B cell (primary cell): ENCODE data around the gene GTF3C5. TPM values are rescaled to one million over a fixed set of nuclear protein-coding genes. Genes with fewer than 3 reads are reported as not detected.

ENCODE experiments used
- ATAC-seq: fragments of 200-7000 bp; cut with Tn5 transposase; one replicate; pipeline ENCODE4 v1.10.0; 2021; ENCODE audit warnings: low read depth, mild to moderate bottlenecking, moderate number of reproducible peaks, moderate library complexity
- CTCF ChIA-PET: fragments of 350-600 bp; sonication (Branson Sonifier 250); formaldehyde crosslinking; loops from one replicate; lab custom pipeline; 2021; ENCODE audit warnings: antibody characterized with exemption, inconsistent platforms; lab: Charles Lee
- POLR2A ChIA-PET: fragments of 350-600 bp; sonication (Branson Sonifier 250); formaldehyde crosslinking; loops from one replicate; lab custom pipeline; 2021; ENCODE audit warnings: antibody characterized with exemption; lab: Charles Lee
- DNase-seq: peaks from one replicate; pipeline ENCODE4 v3.0.0; 2013
- H2AFZ ChIP-seq: 2 replicates; pipeline ENCODE4 v1.6.1; 2012; ENCODE audit warnings: mild to moderate bottlenecking, low read depth, low read length; ENCODE audit not compliant: insufficient read depth, poor library complexity, severe bottlenecking
- H3K27ac ChIP-seq, 2 donors: 1 replicate in 1 of 2; 2 replicates in 1 of 2; pipeline ENCODE4 v1.5.1; 2012 to 2013; ENCODE audit warnings: low read length in 2 of 2, mild to moderate bottlenecking in 2 of 2, moderate library complexity in 1 of 2
- H3K27me3 ChIP-seq, 4 experiments: fragments of 200-600 bp in 1 of 4; sonication (generic) in 1 of 4; replicated peaks in 1 of 4; 1 replicate in 2 of 4; 2 replicates in 2 of 4; pipeline versions ENCODE4 v1.6.1 to v1.7.0; 2013 to 2016; ENCODE audit warnings: low read length in 3 of 4, mild to moderate bottlenecking in 2 of 4, mixed read lengths in 1 of 4, moderate library complexity in 1 of 4; ENCODE audit not compliant: insufficient read depth in 4 of 4, control insufficient read depth in 3 of 4; ENCODE audit errors: control extremely low read depth in 1 of 4
- H3K36me3 ChIP-seq, 2 experiments: replicated peaks in 1 of 2; 1 replicate in 1 of 2; 2 replicates in 1 of 2; pipeline versions ENCODE4 v1.6.1 to v1.7.1; 2013; ENCODE audit warnings: low read length in 1 of 2; ENCODE audit not compliant: insufficient read depth in 2 of 2, control insufficient read depth in 1 of 2; ENCODE audit errors: control extremely low read depth in 1 of 2, extremely low read depth in 1 of 2
- H3K4me1 ChIP-seq, 2 donors: fragments of 200-600 bp in 1 of 2; sonication (generic) in 1 of 2; 1 replicate in 1 of 2; 2 replicates in 1 of 2; pipeline versions ENCODE4 v1.5.1 to v1.6.1; 2013 to 2017; ENCODE audit warnings: low read length in 2 of 2; ENCODE audit not compliant: control insufficient read depth in 2 of 2, insufficient read depth in 2 of 2
- H3K4me2 ChIP-seq: replicated peaks from 2 replicates; pipeline ENCODE3; 2012; ENCODE audit warnings: mild to moderate bottlenecking, low read depth, low read length; ENCODE audit not compliant: poor library complexity, severe bottlenecking
- H3K4me3 ChIP-seq, 5 experiments: fragments of 200-600 bp in 1 of 5; sonication (generic) in 1 of 5; 1 replicate in 3 of 5; 2 replicates in 2 of 5; pipeline versions ENCODE4 v1.5.1 to v1.7.0; 2011 to 2016; ENCODE audit warnings: low read length in 4 of 5, mild to moderate bottlenecking in 4 of 5, low read depth in 2 of 5, control low read depth in 1 of 5, moderate library complexity in 1 of 5; ENCODE audit not compliant: insufficient read depth in 1 of 5; ENCODE audit errors: control extremely low read depth in 1 of 5, extremely low read depth in 1 of 5
- H3K79me2 ChIP-seq: fragments of 200-600 bp; sonication (generic); one replicate; pipeline ENCODE4 v1.6.0; 2016; ENCODE audit warnings: low read length; ENCODE audit not compliant: control insufficient read depth, insufficient read depth
- H3K9ac ChIP-seq: fragments of 200-600 bp; sonication (generic); 2 replicates; pipeline ENCODE4 v1.6.1; 2017; ENCODE audit warnings: mild to moderate bottlenecking, low read length, moderate library complexity
- H3K9me3 ChIP-seq, 3 donors: one replicate each; pipeline versions ENCODE4 v1.6.1 to v1.7.1; 2013; ENCODE audit warnings: low read length in 2 of 3; ENCODE audit not compliant: control insufficient read depth in 2 of 3, insufficient read depth in 1 of 3; ENCODE audit errors: control extremely low read depth in 1 of 3
- H4K20me1 ChIP-seq: 2 replicates; pipeline ENCODE4 v1.6.0; 2012; ENCODE audit warnings: mild to moderate bottlenecking, low read length; ENCODE audit not compliant: insufficient read depth, control insufficient read depth, poor library complexity, severe bottlenecking
- H3K27ac Mint-ChIP-seq: one replicate; pipeline ENCODE4 v1.8.0; 2021; ENCODE audit warnings: mixed read lengths
- H3K27me3 Mint-ChIP-seq: one replicate; pipeline ENCODE4 v1.8.0; 2021; ENCODE audit warnings: mixed read lengths
- H3K4me1 Mint-ChIP-seq: one replicate; pipeline ENCODE4 v1.8.0; 2021; ENCODE audit warnings: mixed read lengths
- H3K4me3 Mint-ChIP-seq: one replicate; pipeline ENCODE4 v1.8.0; 2021; ENCODE audit warnings: mixed read lengths
- H3K9me3 Mint-ChIP-seq: one replicate; pipeline ENCODE4 v1.8.0; 2022; ENCODE audit warnings: mixed read lengths; ENCODE audit not compliant: insufficient read depth
- CTCF ChIP-seq: fragments of 200-600 bp; IDR thresholded peaks from one replicate; pipeline ENCODE4 v1.8.0; 2022; ENCODE audit warnings: antibody characterized with exemption, mild to moderate bottlenecking
- EZH2 ChIP-seq: IDR thresholded peaks from 2 replicates; pipeline ENCODE4 v1.6.1; 2012; ENCODE audit warnings: borderline replicate concordance, low read depth, mild to moderate bottlenecking, moderate library complexity, low read length; ENCODE audit not compliant: insufficient read depth, poor library complexity, severe bottlenecking
- WGBS: methylation state at CpG from one replicate; pipeline ENCODE4 v1.1.5; 2013; ENCODE audit warnings: missing lambda C conversion rate; ENCODE audit not compliant: insufficient coverage; 5-methylcytosine and 5-hydroxymethylcytosine counted together
- intact Hi-C: fragments of 100-400 bp; cut with micrococcal nuclease; formaldehyde crosslinking; loops from one replicate; pipeline ENCODE4 v1.10.0; 2022
- polyA plus RNA-seq: library from polyadenylated mRNA; depleted of rRNA; stranded (reverse); fragments of >200 nt; gene quantifications from 2 replicates; pipeline ENCODE4 v1.2.3, GENCODE V29; 2012
- total RNA-seq, 2 donors: library from RNA; stranded (reverse); fragments of 120-200 nt in 1 of 2; gene quantifications; 1 replicate in 1 of 2; 2 replicates in 1 of 2; pipeline versions ENCODE4 v1.2.3 to v1.2.4, GENCODE V29; 2013 to 2022

The GTF3C5 gene
- total and polyA plus RNA-seq, 2 donors (not counting 1 experiment from before 2014, with no cell fraction given), result 80.5 to 91.2 TPM

GRCh38 chr9:133086894-133087293 lies 56.1 kb downstream of the GTF3C5 start:
- TF ChIP-seq EZH2, result no peak
- TF ChIP-seq CTCF, result no peak
- ATAC-seq (no peak), DNase-seq (no peak)
- WGBS, result 84% methylated on average over 14 of the region's 15 CpGs
- intact Hi-C loops, result no loop called here
- H3K27me3 Mint-ChIP-seq, result no peaks in the 10 kb centered on the region
- Histone ChIP-seq H4K20me1 (no peaks in the 10 kb centered on the region), H3K9ac (no peak overlapping the region), H3K27ac (no peak overlapping the region), H3K36me3 (no peaks in the 10 kb centered on the region), H2AFZ (no peak overlapping the region), H3K9me3 (no peaks in the 10 kb centered on the region), H3K79me2 (no peaks in the 10 kb centered on the region), H3K4me2 (no peak overlapping the region), H3K4me3 (no peak overlapping the region), H3K4me1 (no peaks in the 10 kb centered on the region), H3K27me3 (no peaks in the 10 kb centered on the region)
- POLR2A ChIA-PET, result no interaction called here
- H3K9me3 Mint-ChIP-seq, result no peaks in the 10 kb centered on the region
- no peak overlapping the region for H3K27ac Mint-ChIP-seq
- no peaks in the 10 kb centered on the region for H3K4me1 Mint-ChIP-seq
- CTCF ChIA-PET, result no interaction called here
- no peak overlapping the region for H3K4me3 Mint-ChIP-seq

DNA sequence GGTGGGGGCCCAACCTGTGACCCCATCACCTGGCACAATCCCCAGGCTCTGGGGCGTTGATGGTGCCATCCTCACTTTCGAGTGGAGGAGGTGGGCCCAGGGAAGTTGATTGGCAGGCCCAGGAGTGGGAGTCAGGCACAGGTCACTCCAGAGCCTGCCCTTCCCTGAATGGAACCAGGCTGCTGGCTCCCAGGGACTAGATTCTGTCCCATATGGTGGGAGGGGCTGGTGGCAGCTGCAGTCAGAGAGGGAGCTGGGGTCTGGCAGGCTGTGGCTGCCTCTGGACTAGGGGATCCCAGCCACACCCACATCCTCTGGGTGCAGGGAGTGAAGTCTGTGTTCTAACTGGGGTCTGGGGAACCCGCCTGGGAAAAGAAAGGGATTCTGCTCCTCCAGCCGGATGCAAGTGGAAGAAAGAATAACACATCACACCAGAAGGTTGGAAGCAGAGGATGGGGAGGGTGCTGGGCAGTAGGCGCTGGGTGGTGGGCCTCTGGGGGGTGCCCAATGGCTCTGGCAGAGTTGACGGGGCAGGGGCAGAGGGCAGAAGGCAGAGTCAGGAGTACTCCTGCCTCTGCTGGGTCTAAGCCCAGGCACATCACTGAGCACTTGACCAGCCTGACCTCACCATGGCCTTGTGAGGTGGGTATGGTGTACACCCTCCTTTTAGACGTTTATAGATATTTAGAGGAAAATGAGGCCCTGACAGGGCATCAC lies 56.8 kb downstream of the GTF3C5 start:
- CTCF ChIA-PET, result no interaction called here
- Mint-ChIP-seq H3K27me3 (no peaks in the 10 kb centered on the region), H3K27ac (no peak overlapping the region), H3K9me3 (no peaks in the 10 kb centered on the region), H3K4me3 (no peak overlapping the region), H3K4me1 (no peaks in the 10 kb centered on the region)
- Histone ChIP-seq H3K4me2 (no peak overlapping the region), H3K4me3 (no peak overlapping the region), H3K4me1 (no peaks in the 10 kb centered on the region), H2AFZ (no peak overlapping the region), H3K9ac (no peak overlapping the region), H3K27me3 (no peaks in the 10 kb centered on the region), H3K27ac (no peak overlapping the region), H3K36me3 (no peaks in the 10 kb centered on the region), H3K9me3 (no peaks in the 10 kb centered on the region), H4K20me1 (no peaks in the 10 kb centered on the region), H3K79me2 (no peaks in the 10 kb centered on the region)
- ATAC-seq (no peak), DNase-seq (no peak)
- POLR2A ChIA-PET, result no interaction called here
- intact Hi-C loops, result no loop called here
- TF ChIP-seq EZH2, result no peak
- TF ChIP-seq CTCF, result no peak
- WGBS, result 82% methylated on average over 4 of the region's 7 CpGs
